PC-3 (cell line): ENCODE measurements around the gene LPXN.
A peak's percentile ranks its signal among the peaks of the same experiment; 100 is the strongest.

Source experiments
- EZH2 ChIP-seq: fragments of 300-600 bp; sonication (generic); IDR thresholded peaks from one replicate; pipeline ENCODE4 v1.6.1; 2017; ENCODE audit warnings: antibody characterized with exemption, mild to moderate bottlenecking, low read length; ENCODE audit not compliant: unreplicated experiment
- EZH2phosphoT487 ChIP-seq: fragments of 300-600 bp; sonication (generic); IDR thresholded peaks from 2 replicates; pipeline ENCODE4 v1.6.1; 2018; ENCODE audit warnings: mild to moderate bottlenecking, antibody characterized with exemption, low read length, borderline replicate concordance
- TF ChIP-seq, protein P1 (sequence below): fragments of 300-600 bp; sonication (generic); conservative IDR thresholded peaks from 2 replicates; pipeline ENCODE4 v1.5.1; 2017; ENCODE audit warnings: antibody characterized with exemption, low read depth, mild to moderate bottlenecking, low read length

- TF ChIP-seq, protein P1, sequence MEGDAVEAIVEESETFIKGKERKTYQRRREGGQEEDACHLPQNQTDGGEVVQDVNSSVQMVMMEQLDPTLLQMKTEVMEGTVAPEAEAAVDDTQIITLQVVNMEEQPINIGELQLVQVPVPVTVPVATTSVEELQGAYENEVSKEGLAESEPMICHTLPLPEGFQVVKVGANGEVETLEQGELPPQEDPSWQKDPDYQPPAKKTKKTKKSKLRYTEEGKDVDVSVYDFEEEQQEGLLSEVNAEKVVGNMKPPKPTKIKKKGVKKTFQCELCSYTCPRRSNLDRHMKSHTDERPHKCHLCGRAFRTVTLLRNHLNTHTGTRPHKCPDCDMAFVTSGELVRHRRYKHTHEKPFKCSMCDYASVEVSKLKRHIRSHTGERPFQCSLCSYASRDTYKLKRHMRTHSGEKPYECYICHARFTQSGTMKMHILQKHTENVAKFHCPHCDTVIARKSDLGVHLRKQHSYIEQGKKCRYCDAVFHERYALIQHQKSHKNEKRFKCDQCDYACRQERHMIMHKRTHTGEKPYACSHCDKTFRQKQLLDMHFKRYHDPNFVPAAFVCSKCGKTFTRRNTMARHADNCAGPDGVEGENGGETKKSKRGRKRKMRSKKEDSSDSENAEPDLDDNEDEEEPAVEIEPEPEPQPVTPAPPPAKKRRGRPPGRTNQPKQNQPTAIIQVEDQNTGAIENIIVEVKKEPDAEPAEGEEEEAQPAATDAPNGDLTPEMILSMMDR = peak; percentile 85
- no peak for TF ChIP-seq EZH2phosphoT487
- TF ChIP-seq EZH2 = no peak
Observed at GRCh38 chr11:58579192-58580129, 3.8 kb upstream of the LPXN start.
